ENCODE results near the gene ALPI. TPM values are rescaled to one million over a fixed set of nuclear protein-coding genes. Genes with fewer than 3 reads are reported as not detected.

The ALPI gene
- total RNA-seq, 1 experiment from 2014 or later, result not detected

DNA sequence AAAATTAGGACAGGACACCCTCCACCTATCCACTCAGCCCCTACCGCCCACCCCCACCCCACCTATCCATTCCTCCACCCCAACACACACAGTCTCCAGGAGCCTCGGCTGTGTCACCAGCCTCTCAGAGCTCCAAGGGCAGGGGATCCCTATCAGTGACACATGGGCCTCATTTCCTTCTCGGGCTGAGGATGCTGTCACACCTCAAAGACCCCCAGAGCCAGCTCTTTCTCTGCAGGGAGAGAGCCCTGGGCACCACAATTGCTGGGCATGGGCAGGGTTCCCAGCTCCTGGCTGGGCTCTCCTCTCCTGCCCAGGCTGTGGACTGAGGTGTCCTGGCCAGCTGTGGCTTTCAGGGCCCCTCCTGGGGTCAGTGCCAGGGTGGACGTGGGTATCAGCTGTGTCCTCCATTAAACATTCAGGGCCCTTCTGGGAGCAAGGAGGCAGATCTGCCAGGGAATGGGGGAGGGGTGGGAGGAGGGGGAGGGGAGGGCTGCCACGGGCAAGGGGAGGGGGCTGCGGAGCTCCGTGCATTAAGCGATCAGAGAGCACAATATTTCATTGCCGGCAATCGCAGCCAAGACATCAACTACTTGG is 45.9 kb downstream of the ALPI start:
- H3K4me3 Mint-ChIP-seq (ENCODE audit: unreplicated experiment), result no peak overlapping the region
- no peaks in the 10 kb centered on the region for H3K9me3 Mint-ChIP-seq (ENCODE audit: unreplicated experiment)
- H3K27me3 Mint-ChIP-seq (ENCODE audit: insufficient read depth, unreplicated experiment), result peaks cover 41% of the 10 kb centered on the region
- CTCF ChIA-PET, result no interaction called here
- H3K36me3 Mint-ChIP-seq (ENCODE audit: insufficient read depth, unreplicated experiment), result no peaks in the 10 kb centered on the region
- no peaks in the 10 kb centered on the region for H3K4me1 Mint-ChIP-seq (ENCODE audit: insufficient read depth, unreplicated experiment)
- TF ChIP-seq, protein P1, sequence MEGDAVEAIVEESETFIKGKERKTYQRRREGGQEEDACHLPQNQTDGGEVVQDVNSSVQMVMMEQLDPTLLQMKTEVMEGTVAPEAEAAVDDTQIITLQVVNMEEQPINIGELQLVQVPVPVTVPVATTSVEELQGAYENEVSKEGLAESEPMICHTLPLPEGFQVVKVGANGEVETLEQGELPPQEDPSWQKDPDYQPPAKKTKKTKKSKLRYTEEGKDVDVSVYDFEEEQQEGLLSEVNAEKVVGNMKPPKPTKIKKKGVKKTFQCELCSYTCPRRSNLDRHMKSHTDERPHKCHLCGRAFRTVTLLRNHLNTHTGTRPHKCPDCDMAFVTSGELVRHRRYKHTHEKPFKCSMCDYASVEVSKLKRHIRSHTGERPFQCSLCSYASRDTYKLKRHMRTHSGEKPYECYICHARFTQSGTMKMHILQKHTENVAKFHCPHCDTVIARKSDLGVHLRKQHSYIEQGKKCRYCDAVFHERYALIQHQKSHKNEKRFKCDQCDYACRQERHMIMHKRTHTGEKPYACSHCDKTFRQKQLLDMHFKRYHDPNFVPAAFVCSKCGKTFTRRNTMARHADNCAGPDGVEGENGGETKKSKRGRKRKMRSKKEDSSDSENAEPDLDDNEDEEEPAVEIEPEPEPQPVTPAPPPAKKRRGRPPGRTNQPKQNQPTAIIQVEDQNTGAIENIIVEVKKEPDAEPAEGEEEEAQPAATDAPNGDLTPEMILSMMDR (IDR thresholded peaks at IDR 0.05; ENCODE audit: unreplicated experiment), result no peak
- no peak for DNase-seq (ENCODE audit: unreplicated experiment)
- no TSS peak for BruUV-seq (replicated peaks)
- H3K27ac Mint-ChIP-seq (ENCODE audit: low read depth, unreplicated experiment), result no peak overlapping the region
- POLR2A ChIA-PET, result no interaction called here
- intact Hi-C loops (cut with micrococcal nuclease), result no loop called here

DNA sequence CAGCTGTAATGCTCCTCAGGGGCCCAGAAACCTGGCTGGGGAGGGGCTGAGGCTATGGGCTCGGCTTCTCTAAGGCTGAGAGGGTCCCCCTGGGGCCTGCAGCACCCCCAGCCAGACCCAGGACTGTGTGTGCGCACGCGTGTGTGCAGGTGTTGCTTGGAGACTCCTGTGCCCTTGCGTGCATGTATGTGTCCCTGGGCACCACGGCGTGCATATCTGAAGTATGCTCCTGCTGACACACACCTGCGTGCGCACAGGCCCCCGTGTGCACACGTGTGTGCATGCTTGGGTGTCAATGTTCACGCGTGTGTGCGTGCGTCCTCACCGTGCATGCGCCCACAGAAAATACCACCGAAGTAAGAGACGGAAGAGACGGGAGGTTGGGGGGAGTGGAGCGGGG is 46.6 kb downstream of the ALPI start:
- DNase-seq (ENCODE audit: unreplicated experiment), result no peak
- intact Hi-C loops (cut with micrococcal nuclease), result no loop called here
- ChIA-PET CTCF (no interaction called here), POLR2A (no interaction called here)
- H3K27ac Mint-ChIP-seq (ENCODE audit: low read depth, unreplicated experiment), result no peak overlapping the region
- BruUV-seq (replicated peaks), result no TSS peak
- TF ChIP-seq, protein P1 (IDR thresholded peaks at IDR 0.05; ENCODE audit: unreplicated experiment), result no peak
- peaks cover 41% of the 10 kb centered on the region for H3K27me3 Mint-ChIP-seq (ENCODE audit: insufficient read depth, unreplicated experiment)
- no peaks in the 10 kb centered on the region for H3K9me3 Mint-ChIP-seq (ENCODE audit: unreplicated experiment)
- H3K4me3 Mint-ChIP-seq (ENCODE audit: unreplicated experiment), result peak overlapping the region; percentile 59
- H3K36me3 Mint-ChIP-seq (ENCODE audit: insufficient read depth, unreplicated experiment), result no peaks in the 10 kb centered on the region
- H3K4me1 Mint-ChIP-seq (ENCODE audit: insufficient read depth, unreplicated experiment), result no peaks in the 10 kb centered on the region

DNA sequence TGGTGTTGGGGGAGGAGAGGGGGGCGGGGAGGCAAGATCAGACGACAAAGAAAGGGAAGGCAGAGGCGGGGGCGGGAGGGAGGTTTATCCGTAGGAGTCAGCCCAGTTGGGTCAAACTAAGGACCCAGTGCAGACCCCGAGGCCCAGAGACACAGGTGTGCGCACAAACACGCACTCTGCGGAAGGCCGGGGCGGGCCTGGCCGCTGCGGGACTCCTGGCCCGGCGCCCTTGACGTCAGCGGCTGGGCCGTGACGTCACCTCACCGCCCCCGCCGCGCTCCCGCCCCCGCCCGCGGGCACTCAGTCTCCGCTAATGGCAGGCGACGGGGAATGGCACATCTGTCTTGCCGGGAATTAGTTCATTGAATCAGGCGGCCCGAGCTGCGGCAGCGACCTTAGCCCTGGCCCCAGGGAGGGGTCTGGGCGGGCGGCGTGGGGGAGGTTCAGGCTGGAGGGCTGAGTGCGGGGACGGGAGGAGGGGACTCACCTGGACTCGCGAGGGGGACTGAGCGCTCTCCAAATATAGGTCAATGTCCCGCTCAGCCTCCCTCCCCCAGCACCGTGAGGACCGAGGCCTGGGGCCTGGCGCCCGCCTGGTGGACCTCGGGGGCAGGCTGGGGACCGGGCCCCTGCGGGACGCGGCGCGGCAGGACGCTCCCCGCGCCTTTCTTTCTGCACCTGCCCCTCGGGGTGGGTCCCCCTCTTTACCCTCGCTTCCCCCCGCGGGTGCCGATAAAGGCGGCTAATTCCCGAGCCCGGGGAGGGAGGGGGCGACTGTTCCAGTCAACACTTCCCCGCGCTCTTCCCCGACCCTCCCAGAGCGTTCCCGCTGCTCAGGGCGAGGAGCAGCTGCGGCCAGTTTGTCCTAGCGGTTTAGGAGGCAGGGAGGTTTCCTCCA is 47.2 kb downstream of the ALPI start:
- Mint-ChIP-seq H3K27ac (ENCODE audit: low read depth, unreplicated experiment) (no peak overlapping the region), H3K4me1 (ENCODE audit: insufficient read depth, unreplicated experiment) (no peaks in the 10 kb centered on the region), H3K9me3 (ENCODE audit: unreplicated experiment) (no peaks in the 10 kb centered on the region), H3K36me3 (ENCODE audit: insufficient read depth, unreplicated experiment) (no peaks in the 10 kb centered on the region), H3K27me3 (ENCODE audit: insufficient read depth, unreplicated experiment) (peaks cover 39% of the 10 kb centered on the region), H3K4me3 (ENCODE audit: unreplicated experiment) (peak overlapping the region; percentile 59)
- peak; percentile 44 for DNase-seq (ENCODE audit: unreplicated experiment)
- TF ChIP-seq, protein P1 (IDR thresholded peaks at IDR 0.05; ENCODE audit: unreplicated experiment), result no peak
- ChIA-PET CTCF (no interaction called here), POLR2A (interaction anchor here (0.7 kb wide), 1 partner anchor 1369 kb away, joined by 4 read pairs; no protein-coding TSS in a partner anchor)
- intact Hi-C loops (cut with micrococcal nuclease), result no loop called here
- no TSS peak for BruUV-seq (replicated peaks)

DNA sequence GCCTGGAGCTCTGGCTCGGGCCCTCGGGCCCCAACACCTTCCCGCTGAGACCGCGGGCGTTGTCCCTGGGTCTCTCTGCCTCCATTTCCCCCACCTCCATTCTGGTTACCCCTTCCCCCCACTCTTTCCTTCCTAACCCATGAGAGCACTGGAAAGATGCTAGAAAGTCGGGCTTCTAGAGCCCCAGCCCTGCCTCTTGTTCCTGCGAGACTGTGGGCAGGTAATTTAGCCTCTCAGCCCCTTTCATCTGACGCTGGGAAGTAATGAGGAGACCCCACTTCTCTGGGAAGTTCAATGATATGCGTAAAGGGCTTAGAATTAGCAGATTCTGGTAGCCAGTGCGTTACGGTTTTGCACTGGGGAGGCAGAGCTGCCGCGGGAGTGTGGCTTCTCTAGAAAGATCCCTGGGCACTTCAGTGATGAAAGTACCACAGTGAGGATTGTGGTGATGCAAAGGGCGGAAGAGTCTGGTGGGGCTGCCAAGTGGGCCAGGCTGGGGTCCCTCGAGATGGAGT is 47.9 kb downstream of the ALPI start:
- BruUV-seq (replicated peaks), result no TSS peak
- no peaks in the 10 kb centered on the region for H3K4me1 Mint-ChIP-seq (ENCODE audit: insufficient read depth, unreplicated experiment)
- TF ChIP-seq, protein P1 (IDR thresholded peaks at IDR 0.05; ENCODE audit: unreplicated experiment), result no peak
- H3K27ac Mint-ChIP-seq (ENCODE audit: low read depth, unreplicated experiment), result no peak overlapping the region
- H3K9me3 Mint-ChIP-seq (ENCODE audit: unreplicated experiment), result no peaks in the 10 kb centered on the region
- ChIA-PET CTCF (interaction anchor here (0.5 kb wide), 1 partner anchor 212 kb away, joined by 5 read pairs; no protein-coding TSS in a partner anchor), POLR2A (interaction anchor here (0.7 kb wide), 1 partner anchor 1370 kb away, joined by 4 read pairs; no protein-coding TSS in a partner anchor)
- H3K36me3 Mint-ChIP-seq (ENCODE audit: insufficient read depth, unreplicated experiment), result no peaks in the 10 kb centered on the region
- H3K4me3 Mint-ChIP-seq (ENCODE audit: unreplicated experiment), result peak overlapping the region; percentile 59
- peaks cover 32% of the 10 kb centered on the region for H3K27me3 Mint-ChIP-seq (ENCODE audit: insufficient read depth, unreplicated experiment)
- intact Hi-C loops (cut with micrococcal nuclease), result no loop called here
- no peak for DNase-seq (ENCODE audit: unreplicated experiment)

All from MCF 10A (cell line).